WTC11 (cell line): Measurements from ENCODE around the gene ERF. TPM values are rescaled to one million over a fixed set of nuclear protein-coding genes. Genes with fewer than 3 reads are reported as not detected.

Experiments used
- ATAC-seq: fragments of 200-7000 bp; cut with Tn5 transposase; 2 replicates; pipeline ENCODE4 v1.10.0; 2021; ENCODE audit warnings: mild to moderate bottlenecking, moderate library complexity
- CTCF ChIA-PET: fragments of 300-600 bp; sonication (Branson Sonifier 250); formaldehyde crosslinking; loops from one replicate; lab custom pipeline; 2021; ENCODE audit warnings: antibody characterized with exemption; lab: Charles Lee
- POLR2A ChIA-PET: fragments of 350-600 bp; sonication (Branson Sonifier 250); formaldehyde crosslinking; loops from one replicate; lab custom pipeline; 2021; ENCODE audit warnings: antibody characterized with exemption; lab: Charles Lee
- DNase-seq: peaks from one replicate; pipeline ENCODE4 v3.0.0; 2021; ENCODE audit warnings: low spot score
- H3K27ac Mint-ChIP-seq: 2 replicates; pipeline ENCODE4 v1.8.0; 2021; ENCODE audit warnings: mixed read lengths
- H3K27me3 Mint-ChIP-seq: 2 replicates; pipeline ENCODE4 v1.8.0; 2021; ENCODE audit warnings: low read depth, mild to moderate bottlenecking, moderate library complexity, mixed read lengths
- H3K36me3 Mint-ChIP-seq: 2 replicates; pipeline ENCODE4 v1.8.0; 2021; ENCODE audit warnings: mixed read lengths
- H3K4me1 Mint-ChIP-seq: 2 replicates; pipeline ENCODE4 v1.8.0; 2022; ENCODE audit warnings: mixed read lengths
- H3K4me3 Mint-ChIP-seq: 2 replicates; pipeline ENCODE4 v1.8.0; 2021; ENCODE audit warnings: mild to moderate bottlenecking, moderate library complexity, mixed read lengths
- H3K9me3 Mint-ChIP-seq: 2 replicates; pipeline ENCODE4 v1.8.0; 2021; ENCODE audit warnings: mixed read lengths
- ATF3 ChIP-seq: sonication (generic); formaldehyde crosslinking; conservative IDR thresholded peaks from 2 replicates; pipeline ENCODE4 v1.8.1; 2022; ENCODE audit warnings: mild to moderate bottlenecking, missing genetic modification reagents
- CREM ChIP-seq: sonication (generic); formaldehyde crosslinking; IDR thresholded peaks from 2 replicates; pipeline ENCODE4 v1.8.1; 2022; ENCODE audit warnings: mild to moderate bottlenecking, missing genetic modification reagents, moderate library complexity
- ELF4 ChIP-seq: sonication (generic); formaldehyde crosslinking; IDR thresholded peaks from 2 replicates; pipeline ENCODE4 v1.8.1; 2022; ENCODE audit warnings: low read depth, mild to moderate bottlenecking, moderate library complexity, missing genetic modification reagents
- ETV6 ChIP-seq: sonication (generic); formaldehyde crosslinking; IDR thresholded peaks from 2 replicates; pipeline ENCODE4 v1.8.1; 2022; ENCODE audit warnings: mild to moderate bottlenecking, missing genetic modification reagents
- KAT7 ChIP-seq: sonication (generic); formaldehyde crosslinking; IDR thresholded peaks from 2 replicates; pipeline ENCODE4 v1.8.1; 2023; ENCODE audit warnings: missing genetic modification reagents, mild to moderate bottlenecking, borderline replicate concordance
- MXD4 ChIP-seq: fragments of 250-450 bp; sonication (Bioruptor Pico); IDR thresholded peaks from 2 replicates; pipeline ENCODE4 v1.8.0; 2021; ENCODE audit warnings: mild to moderate bottlenecking, moderate library complexity, borderline replicate concordance
- MYBL2 ChIP-seq: sonication (generic); formaldehyde crosslinking; IDR thresholded peaks from 2 replicates; pipeline ENCODE4 v1.8.1; 2023; ENCODE audit warnings: mild to moderate bottlenecking, moderate library complexity, missing genetic modification reagents
- NFE2L1 ChIP-seq: sonication (generic); formaldehyde crosslinking; IDR thresholded peaks from 2 replicates; pipeline ENCODE4 v1.8.1; 2023; ENCODE audit warnings: missing genetic modification reagents
- NFYB ChIP-seq: sonication (generic); formaldehyde crosslinking; conservative IDR thresholded peaks from 2 replicates; pipeline ENCODE4 v1.8.0; 2022; ENCODE audit warnings: low read depth, missing genetic modification reagents
- SMAD3 ChIP-seq: sonication (generic); formaldehyde crosslinking; IDR thresholded peaks from 2 replicates; pipeline ENCODE4 v1.8.0; 2022; ENCODE audit warnings: missing genetic modification reagents, mild to moderate bottlenecking, borderline replicate concordance
- SP1 ChIP-seq: sonication (generic); formaldehyde crosslinking; conservative IDR thresholded peaks from 2 replicates; pipeline ENCODE4 v1.8.1; 2022; ENCODE audit warnings: missing genetic modification reagents
- TCF7 ChIP-seq: sonication (generic); formaldehyde crosslinking; IDR thresholded peaks from 2 replicates; pipeline ENCODE4 v1.8.0; 2022; ENCODE audit warnings: mild to moderate bottlenecking, low read depth, missing genetic modification reagents, moderate library complexity
- ZBTB43 ChIP-seq: sonication (generic); formaldehyde crosslinking; IDR thresholded peaks from 2 replicates; pipeline ENCODE4 v1.8.1; 2023; ENCODE audit warnings: mild to moderate bottlenecking, missing genetic modification reagents
- ZNF396 ChIP-seq: fragments of 250-450 bp; sonication (Bioruptor Pico); IDR thresholded peaks from 2 replicates; pipeline ENCODE4 v1.8.0; 2021; ENCODE audit warnings: mild to moderate bottlenecking, moderate library complexity, borderline replicate concordance
- ZNF423 ChIP-seq: fragments of 250-450 bp; sonication (Bioruptor Pico); IDR thresholded peaks from 2 replicates; pipeline ENCODE4 v2.1.2; 2022; ENCODE audit warnings: mild to moderate bottlenecking, moderate library complexity
- ZNF512 ChIP-seq: sonication (generic); formaldehyde crosslinking; IDR thresholded peaks from 2 replicates; pipeline ENCODE4 v1.8.1; 2022; ENCODE audit warnings: missing genetic modification reagents, borderline replicate concordance
- total RNA-seq: library from RNA; stranded (reverse); gene quantifications from 3 replicates; pipeline ENCODE4 v1.2.3, GENCODE V29; 2021
- TF ChIP-seq, protein P1 (sequence below): fragments of 250-450 bp; sonication (Bioruptor Pico); IDR thresholded peaks from 2 replicates; pipeline ENCODE4 v1.8.0; 2021; ENCODE audit warnings: mild to moderate bottlenecking
- TF ChIP-seq, protein P2 (sequence below): sonication (generic); formaldehyde crosslinking; IDR thresholded peaks from 2 replicates; pipeline ENCODE4 v1.8.0; 2023; ENCODE audit warnings: mild to moderate bottlenecking, missing genetic modification reagents
- TF ChIP-seq, protein P3 (sequence below): sonication (generic); formaldehyde crosslinking; IDR thresholded peaks from 2 replicates; pipeline ENCODE4 v1.8.0; 2023; ENCODE audit warnings: missing genetic modification reagents
- TF ChIP-seq, protein P4 (sequence below): sonication (generic); formaldehyde crosslinking; IDR thresholded peaks from 2 replicates; pipeline ENCODE4 v1.8.0; 2022; ENCODE audit warnings: mild to moderate bottlenecking, missing genetic modification reagents
- TF ChIP-seq, protein P5 (sequence below): sonication (generic); formaldehyde crosslinking; IDR thresholded peaks from 2 replicates; pipeline ENCODE4 v1.8.0; 2023; ENCODE audit warnings: missing genetic modification reagents, mild to moderate bottlenecking, borderline replicate concordance

ERF gene
- total RNA-seq, 1 experiment from 2014 or later: 65.9 TPM

- TF ChIP-seq ZNF423 (CRISPR knock-in tag) (no peak), MYBL2 (no peak), MXD4 (CRISPR knock-in tag) (no peak), ELF4 (CRISPR knock-in tag) (no peak), TCF7 (no peak), NFE2L1 (CRISPR knock-in tag) (no peak), ZNF396 (CRISPR knock-in tag) (no peak), ETV6 (CRISPR knock-in tag) (no peak), SP1 (CRISPR knock-in tag) (no peak), KAT7 (CRISPR knock-in tag) (no peak)
- TF ChIP-seq, protein P1, sequence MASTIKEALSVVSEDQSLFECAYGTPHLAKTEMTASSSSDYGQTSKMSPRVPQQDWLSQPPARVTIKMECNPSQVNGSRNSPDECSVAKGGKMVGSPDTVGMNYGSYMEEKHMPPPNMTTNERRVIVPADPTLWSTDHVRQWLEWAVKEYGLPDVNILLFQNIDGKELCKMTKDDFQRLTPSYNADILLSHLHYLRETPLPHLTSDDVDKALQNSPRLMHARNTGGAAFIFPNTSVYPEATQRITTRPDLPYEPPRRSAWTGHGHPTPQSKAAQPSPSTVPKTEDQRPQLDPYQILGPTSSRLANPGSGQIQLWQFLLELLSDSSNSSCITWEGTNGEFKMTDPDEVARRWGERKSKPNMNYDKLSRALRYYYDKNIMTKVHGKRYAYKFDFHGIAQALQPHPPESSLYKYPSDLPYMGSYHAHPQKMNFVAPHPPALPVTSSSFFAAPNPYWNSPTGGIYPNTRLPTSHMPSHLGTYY: no peak
- TF ChIP-seq, protein P2, sequence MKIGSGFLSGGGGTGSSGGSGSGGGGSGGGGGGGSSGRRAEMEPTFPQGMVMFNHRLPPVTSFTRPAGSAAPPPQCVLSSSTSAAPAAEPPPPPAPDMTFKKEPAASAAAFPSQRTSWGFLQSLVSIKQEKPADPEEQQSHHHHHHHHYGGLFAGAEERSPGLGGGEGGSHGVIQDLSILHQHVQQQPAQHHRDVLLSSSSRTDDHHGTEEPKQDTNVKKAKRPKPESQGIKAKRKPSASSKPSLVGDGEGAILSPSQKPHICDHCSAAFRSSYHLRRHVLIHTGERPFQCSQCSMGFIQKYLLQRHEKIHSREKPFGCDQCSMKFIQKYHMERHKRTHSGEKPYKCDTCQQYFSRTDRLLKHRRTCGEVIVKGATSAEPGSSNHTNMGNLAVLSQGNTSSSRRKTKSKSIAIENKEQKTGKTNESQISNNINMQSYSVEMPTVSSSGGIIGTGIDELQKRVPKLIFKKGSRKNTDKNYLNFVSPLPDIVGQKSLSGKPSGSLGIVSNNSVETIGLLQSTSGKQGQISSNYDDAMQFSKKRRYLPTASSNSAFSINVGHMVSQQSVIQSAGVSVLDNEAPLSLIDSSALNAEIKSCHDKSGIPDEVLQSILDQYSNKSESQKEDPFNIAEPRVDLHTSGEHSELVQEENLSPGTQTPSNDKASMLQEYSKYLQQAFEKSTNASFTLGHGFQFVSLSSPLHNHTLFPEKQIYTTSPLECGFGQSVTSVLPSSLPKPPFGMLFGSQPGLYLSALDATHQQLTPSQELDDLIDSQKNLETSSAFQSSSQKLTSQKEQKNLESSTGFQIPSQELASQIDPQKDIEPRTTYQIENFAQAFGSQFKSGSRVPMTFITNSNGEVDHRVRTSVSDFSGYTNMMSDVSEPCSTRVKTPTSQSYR (CRISPR knock-in tag): no peak
Measured at GRCh38 chr19:42220751-42221097, 34.2 kb downstream of the ERF start (continued).

- peak; percentile 87 for ATAC-seq
- Mint-ChIP-seq H3K27ac (peak within 1 kb of the TSS; percentile 98), H3K9me3 (no peaks in the 10 kb centered on the region), H3K4me3 (peak within 1 kb of the TSS; percentile 97), H3K27me3 (no peaks in the 10 kb centered on the region; the same call in 1 of the 2 replicates), H3K36me3 (peaks cover 26% of the 10 kb centered on the region), H3K4me1 (peaks cover 40% of the 10 kb centered on the region)
- ChIA-PET POLR2A (interaction anchor here (1.0 to 1.2 kb wide), 2 partner anchors 23 to 85 kb away, joined by 3 read pairs; no protein-coding TSS in a partner anchor), CTCF (interaction anchor here (0.8 to 2.5 kb wide), 5 partner anchors 23 to 111 kb away, joined by 3 to 18 read pairs (median 6); partner anchors contain the start of genes GSK3A and POU2F2)
- DNase-seq: peak; percentile 99
- TF ChIP-seq SMAD3: peak; percentile 65; the same call in 1 of the 2 replicates
- 0 out of 2 replicates have a peak, but pooled peaks have one; percentile 79 for TF ChIP-seq ETV6 (CRISPR knock-in tag)
- TF ChIP-seq ATF3: no peak
- TF ChIP-seq, protein P3, sequence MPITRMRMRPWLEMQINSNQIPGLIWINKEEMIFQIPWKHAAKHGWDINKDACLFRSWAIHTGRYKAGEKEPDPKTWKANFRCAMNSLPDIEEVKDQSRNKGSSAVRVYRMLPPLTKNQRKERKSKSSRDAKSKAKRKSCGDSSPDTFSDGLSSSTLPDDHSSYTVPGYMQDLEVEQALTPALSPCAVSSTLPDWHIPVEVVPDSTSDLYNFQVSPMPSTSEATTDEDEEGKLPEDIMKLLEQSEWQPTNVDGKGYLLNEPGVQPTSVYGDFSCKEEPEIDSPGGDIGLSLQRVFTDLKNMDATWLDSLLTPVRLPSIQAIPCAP (CRISPR knock-in tag): peak; percentile 80; the same call in 1 of the 2 replicates
- TF ChIP-seq, protein P4, sequence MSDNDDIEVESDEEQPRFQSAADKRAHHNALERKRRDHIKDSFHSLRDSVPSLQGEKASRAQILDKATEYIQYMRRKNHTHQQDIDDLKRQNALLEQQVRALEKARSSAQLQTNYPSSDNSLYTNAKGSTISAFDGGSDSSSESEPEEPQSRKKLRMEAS (CRISPR knock-in tag): peak; percentile 88
- no peak for TF ChIP-seq ZNF423 (CRISPR knock-in tag)
- TF ChIP-seq CREM (CRISPR knock-in tag): peak; percentile 59; the same call in 1 of the 2 replicates
- TF ChIP-seq ZNF512 (CRISPR knock-in tag): no peak
- TF ChIP-seq, protein P5, sequence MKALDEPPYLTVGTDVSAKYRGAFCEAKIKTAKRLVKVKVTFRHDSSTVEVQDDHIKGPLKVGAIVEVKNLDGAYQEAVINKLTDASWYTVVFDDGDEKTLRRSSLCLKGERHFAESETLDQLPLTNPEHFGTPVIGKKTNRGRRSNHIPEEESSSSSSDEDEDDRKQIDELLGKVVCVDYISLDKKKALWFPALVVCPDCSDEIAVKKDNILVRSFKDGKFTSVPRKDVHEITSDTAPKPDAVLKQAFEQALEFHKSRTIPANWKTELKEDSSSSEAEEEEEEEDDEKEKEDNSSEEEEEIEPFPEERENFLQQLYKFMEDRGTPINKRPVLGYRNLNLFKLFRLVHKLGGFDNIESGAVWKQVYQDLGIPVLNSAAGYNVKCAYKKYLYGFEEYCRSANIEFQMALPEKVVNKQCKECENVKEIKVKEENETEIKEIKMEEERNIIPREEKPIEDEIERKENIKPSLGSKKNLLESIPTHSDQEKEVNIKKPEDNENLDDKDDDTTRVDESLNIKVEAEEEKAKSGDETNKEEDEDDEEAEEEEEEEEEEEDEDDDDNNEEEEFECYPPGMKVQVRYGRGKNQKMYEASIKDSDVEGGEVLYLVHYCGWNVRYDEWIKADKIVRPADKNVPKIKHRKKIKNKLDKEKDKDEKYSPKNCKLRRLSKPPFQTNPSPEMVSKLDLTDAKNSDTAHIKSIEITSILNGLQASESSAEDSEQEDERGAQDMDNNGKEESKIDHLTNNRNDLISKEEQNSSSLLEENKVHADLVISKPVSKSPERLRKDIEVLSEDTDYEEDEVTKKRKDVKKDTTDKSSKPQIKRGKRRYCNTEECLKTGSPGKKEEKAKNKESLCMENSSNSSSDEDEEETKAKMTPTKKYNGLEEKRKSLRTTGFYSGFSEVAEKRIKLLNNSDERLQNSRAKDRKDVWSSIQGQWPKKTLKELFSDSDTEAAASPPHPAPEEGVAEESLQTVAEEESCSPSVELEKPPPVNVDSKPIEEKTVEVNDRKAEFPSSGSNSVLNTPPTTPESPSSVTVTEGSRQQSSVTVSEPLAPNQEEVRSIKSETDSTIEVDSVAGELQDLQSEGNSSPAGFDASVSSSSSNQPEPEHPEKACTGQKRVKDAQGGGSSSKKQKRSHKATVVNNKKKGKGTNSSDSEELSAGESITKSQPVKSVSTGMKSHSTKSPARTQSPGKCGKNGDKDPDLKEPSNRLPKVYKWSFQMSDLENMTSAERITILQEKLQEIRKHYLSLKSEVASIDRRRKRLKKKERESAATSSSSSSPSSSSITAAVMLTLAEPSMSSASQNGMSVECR (CRISPR knock-in tag): peak; percentile 69; the same call in 1 of the 2 replicates
- 0 out of 2 replicates have a peak, but pooled peaks have one; percentile 40 for TF ChIP-seq ZBTB43
- 0 out of 2 replicates have a peak, but pooled peaks have one; percentile 45 for TF ChIP-seq NFE2L1 (CRISPR knock-in tag)
- peak; percentile 99 for TF ChIP-seq NFYB (CRISPR knock-in tag)
- no peak for TF ChIP-seq MYBL2
Measured at GRCh38 chr19:42219812-42220750, 34.8 kb downstream of the ERF start, which contains the start of gene ZNF526. Gene ZNF526 (plus strand): TSS chr19:42220312. CDS start chr19:42224404, 4,092 bp downstream.
